Measurements from ENCODE around the gene TCF20.

TCF20 gene

DNA sequence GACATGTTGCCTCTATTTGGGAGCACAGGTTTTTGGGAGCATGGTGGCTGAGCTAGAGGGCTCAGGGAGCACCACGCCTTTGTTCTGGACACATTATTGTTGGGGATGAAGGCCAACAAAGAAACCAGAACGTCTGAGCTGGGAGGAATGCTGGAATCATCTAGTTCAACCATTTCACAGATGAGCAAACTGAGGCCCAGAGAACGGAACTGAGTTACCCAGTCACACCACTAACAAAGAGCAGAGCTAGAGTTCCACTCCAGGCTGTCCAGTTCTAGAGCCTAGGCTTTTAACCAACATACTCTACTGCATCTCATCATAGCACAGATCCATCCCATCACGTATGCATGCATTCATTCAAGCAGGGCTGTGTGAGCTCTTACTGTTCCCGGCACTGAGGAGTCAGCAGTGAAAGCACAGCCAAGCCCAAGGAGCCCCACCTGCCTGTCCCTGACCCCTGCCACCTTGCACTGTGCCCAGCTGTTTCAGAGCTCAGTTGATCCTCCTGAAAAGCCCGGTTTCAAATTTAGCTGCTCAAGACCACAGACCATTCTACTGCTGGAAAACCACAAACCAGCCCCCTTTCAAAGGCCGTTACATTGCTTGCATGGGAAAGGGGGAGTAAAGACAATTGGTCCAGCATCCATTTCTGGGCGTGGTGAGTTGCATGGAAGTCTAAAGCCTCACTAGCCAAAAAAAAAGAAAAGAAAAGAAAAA, 16.9 kb upstream of the TCF20 start:
- ATAC-seq (ENCODE audit: low read depth), result no peak

DNA sequence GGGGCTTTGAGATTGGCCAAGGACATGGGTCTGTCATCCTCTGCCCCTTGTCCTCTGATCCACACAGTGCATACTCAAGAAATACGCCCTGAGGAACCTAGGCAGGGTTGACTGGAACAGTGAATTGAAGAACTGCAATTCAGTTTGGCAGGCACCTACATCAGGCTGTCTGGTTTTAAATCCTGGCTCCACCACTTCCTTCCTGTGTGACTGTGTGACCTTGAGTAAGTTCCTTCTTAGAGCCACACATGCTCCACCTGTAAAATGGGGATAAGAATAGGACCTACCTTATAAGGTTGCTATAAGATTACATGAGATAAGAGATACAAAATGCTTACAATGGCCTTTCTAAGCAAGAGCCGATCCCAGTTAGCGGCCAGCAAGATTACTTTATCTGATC, 15.8 kb upstream of the TCF20 start:
- ATAC-seq (ENCODE audit: low read depth) (no peak), DNase-seq (ENCODE audit: low spot score) (no peak)
- H3K9me3 ChIP-seq (ENCODE audit: severe bottlenecking), result no peaks in the 10 kb centered on the region
- TF ChIP-seq, protein P1, sequence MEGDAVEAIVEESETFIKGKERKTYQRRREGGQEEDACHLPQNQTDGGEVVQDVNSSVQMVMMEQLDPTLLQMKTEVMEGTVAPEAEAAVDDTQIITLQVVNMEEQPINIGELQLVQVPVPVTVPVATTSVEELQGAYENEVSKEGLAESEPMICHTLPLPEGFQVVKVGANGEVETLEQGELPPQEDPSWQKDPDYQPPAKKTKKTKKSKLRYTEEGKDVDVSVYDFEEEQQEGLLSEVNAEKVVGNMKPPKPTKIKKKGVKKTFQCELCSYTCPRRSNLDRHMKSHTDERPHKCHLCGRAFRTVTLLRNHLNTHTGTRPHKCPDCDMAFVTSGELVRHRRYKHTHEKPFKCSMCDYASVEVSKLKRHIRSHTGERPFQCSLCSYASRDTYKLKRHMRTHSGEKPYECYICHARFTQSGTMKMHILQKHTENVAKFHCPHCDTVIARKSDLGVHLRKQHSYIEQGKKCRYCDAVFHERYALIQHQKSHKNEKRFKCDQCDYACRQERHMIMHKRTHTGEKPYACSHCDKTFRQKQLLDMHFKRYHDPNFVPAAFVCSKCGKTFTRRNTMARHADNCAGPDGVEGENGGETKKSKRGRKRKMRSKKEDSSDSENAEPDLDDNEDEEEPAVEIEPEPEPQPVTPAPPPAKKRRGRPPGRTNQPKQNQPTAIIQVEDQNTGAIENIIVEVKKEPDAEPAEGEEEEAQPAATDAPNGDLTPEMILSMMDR (IDR thresholded peaks at IDR 0.05; ENCODE audit: poor library complexity, severe bottlenecking), result no peak
- H3K36me3 ChIP-seq (ENCODE audit: low read depth), result no peaks in the 10 kb centered on the region
- no peak overlapping the region for H3K27ac ChIP-seq (ENCODE audit: poor library complexity, severe bottlenecking)
- no peak overlapping the region for H3K4me3 ChIP-seq (ENCODE audit: severe bottlenecking)
- H3K4me1 ChIP-seq (ENCODE audit: insufficient read depth, poor library complexity, severe bottlenecking), result no peaks in the 10 kb centered on the region
- peaks cover 18% of the 10 kb centered on the region for H3K27me3 ChIP-seq (ENCODE audit: insufficient read depth, poor library complexity, severe bottlenecking)

More for the DNA sequence above, 16.9 kb upstream of the TCF20 start:
- H3K4me3 ChIP-seq (ENCODE audit: severe bottlenecking), result no peak overlapping the region
- H3K27me3 ChIP-seq (ENCODE audit: insufficient read depth, poor library complexity, severe bottlenecking), result peaks cover 18% of the 10 kb centered on the region
- no peaks in the 10 kb centered on the region for H3K4me1 ChIP-seq (ENCODE audit: insufficient read depth, poor library complexity, severe bottlenecking)
- no peak for DNase-seq (ENCODE audit: low spot score)
- H3K36me3 ChIP-seq (ENCODE audit: low read depth), result no peaks in the 10 kb centered on the region
- H3K27ac ChIP-seq (ENCODE audit: poor library complexity, severe bottlenecking), result no peak overlapping the region
- no peaks in the 10 kb centered on the region for H3K9me3 ChIP-seq (ENCODE audit: severe bottlenecking)
- TF ChIP-seq, protein P1 (IDR thresholded peaks at IDR 0.05; ENCODE audit: poor library complexity, severe bottlenecking), result no peak

DNA sequence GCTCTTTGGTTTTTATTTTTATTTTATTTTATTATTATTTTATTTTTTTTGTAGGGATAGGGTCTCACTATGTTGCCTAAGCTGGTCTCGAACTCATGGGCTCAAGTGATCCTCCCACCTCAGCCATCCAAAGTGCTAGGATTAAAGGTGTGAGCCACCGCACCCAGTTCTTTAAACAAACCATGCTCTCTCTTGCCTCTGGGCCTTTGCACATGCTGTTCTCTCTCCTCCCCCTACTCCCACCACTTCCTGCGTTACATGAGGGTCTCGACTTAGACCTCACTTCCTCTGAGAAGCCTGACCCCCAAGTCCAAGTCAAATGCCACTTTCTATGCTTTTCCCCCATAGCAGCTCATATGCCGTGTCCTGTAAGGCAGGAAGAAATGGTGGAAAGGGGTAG, 15.2 kb upstream of the TCF20 start:
- DNase-seq (ENCODE audit: low spot score), result no peak
- Histone ChIP-seq H3K4me1 (ENCODE audit: insufficient read depth, poor library complexity, severe bottlenecking) (no peaks in the 10 kb centered on the region), H3K9me3 (ENCODE audit: severe bottlenecking) (no peaks in the 10 kb centered on the region), H3K27me3 (ENCODE audit: insufficient read depth, poor library complexity, severe bottlenecking) (peaks cover 18% of the 10 kb centered on the region), H3K4me3 (ENCODE audit: severe bottlenecking) (no peak overlapping the region), H3K36me3 (ENCODE audit: low read depth) (no peaks in the 10 kb centered on the region), H3K27ac (ENCODE audit: poor library complexity, severe bottlenecking) (no peak overlapping the region)
- TF ChIP-seq, protein P1 (IDR thresholded peaks at IDR 0.05; ENCODE audit: poor library complexity, severe bottlenecking), result no peak
- no peak for ATAC-seq (ENCODE audit: low read depth)

DNA sequence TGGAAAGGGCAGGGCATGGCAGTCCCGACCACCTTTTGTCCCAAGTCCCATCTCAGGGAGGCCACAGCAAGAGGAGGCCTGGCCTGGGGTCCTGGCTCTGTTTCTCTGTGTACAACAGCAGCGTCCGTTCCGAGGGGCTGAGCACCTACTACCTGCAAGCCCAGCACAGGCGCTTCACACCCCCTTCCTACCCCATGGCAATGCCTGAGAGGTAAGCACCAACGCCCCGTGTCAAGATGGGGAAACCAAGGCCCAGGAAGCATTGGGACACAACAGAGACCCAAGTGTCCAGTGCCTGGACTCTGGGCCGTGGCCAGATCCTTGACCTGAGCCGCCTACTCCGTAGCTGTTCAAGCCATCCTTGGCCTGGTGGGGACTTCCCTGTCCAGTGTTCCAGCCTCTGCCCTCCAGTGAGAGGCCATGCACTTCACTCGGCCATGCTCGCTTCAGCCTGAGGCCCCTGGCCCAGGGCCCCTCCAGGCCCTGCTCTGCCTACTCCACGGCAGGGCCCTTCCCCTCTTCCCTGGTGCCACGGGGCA, 14.3 kb upstream of the TCF20 start:
- peaks cover 18% of the 10 kb centered on the region for H3K27me3 ChIP-seq (ENCODE audit: insufficient read depth, poor library complexity, severe bottlenecking)
- no peaks in the 10 kb centered on the region for H3K4me1 ChIP-seq (ENCODE audit: insufficient read depth, poor library complexity, severe bottlenecking)
- H3K4me3 ChIP-seq (ENCODE audit: severe bottlenecking), result no peak overlapping the region
- ATAC-seq (ENCODE audit: low read depth), result no peak
- H3K9me3 ChIP-seq (ENCODE audit: severe bottlenecking), result no peaks in the 10 kb centered on the region
- no peak for DNase-seq (ENCODE audit: low spot score)
- H3K36me3 ChIP-seq (ENCODE audit: low read depth), result no peaks in the 10 kb centered on the region
- no peak overlapping the region for H3K27ac ChIP-seq (ENCODE audit: poor library complexity, severe bottlenecking)
- TF ChIP-seq, protein P1 (IDR thresholded peaks at IDR 0.05; ENCODE audit: poor library complexity, severe bottlenecking), result no peak

DNA sequence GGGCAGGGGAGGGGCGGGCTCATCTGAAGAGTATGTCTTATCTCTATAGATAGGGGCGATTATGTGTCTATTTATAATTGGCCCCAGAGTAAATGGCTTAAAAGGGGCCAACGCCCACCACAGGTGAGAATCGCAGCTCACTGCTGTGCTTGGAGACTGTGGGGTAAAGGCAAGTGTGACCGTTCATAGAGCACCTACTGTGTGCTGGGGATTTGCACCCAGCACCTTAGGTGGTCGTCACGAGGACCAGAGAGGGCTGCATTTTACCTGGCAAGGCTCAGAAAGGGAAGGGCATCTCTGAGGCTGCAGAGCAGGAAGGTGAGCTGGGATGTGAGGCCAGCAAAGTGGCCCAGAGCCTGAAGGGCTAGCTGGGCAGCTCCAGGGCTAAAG, 13.7 kb upstream of the TCF20 start:
- Histone ChIP-seq H3K4me1 (ENCODE audit: insufficient read depth, poor library complexity, severe bottlenecking) (no peaks in the 10 kb centered on the region), H3K27ac (ENCODE audit: poor library complexity, severe bottlenecking) (no peak overlapping the region), H3K27me3 (ENCODE audit: insufficient read depth, poor library complexity, severe bottlenecking) (peaks cover 18% of the 10 kb centered on the region), H3K4me3 (ENCODE audit: severe bottlenecking) (no peak overlapping the region), H3K9me3 (ENCODE audit: severe bottlenecking) (no peaks in the 10 kb centered on the region), H3K36me3 (ENCODE audit: low read depth) (no peaks in the 10 kb centered on the region)
- TF ChIP-seq, protein P1 (IDR thresholded peaks at IDR 0.05; ENCODE audit: poor library complexity, severe bottlenecking), result no peak
- DNase-seq (ENCODE audit: low spot score) (no peak), ATAC-seq (ENCODE audit: low read depth) (no peak)

Measured in RWPE2 (cell line).